GM19452 (cell line): ENCODE measurements around the gene SLC22A4.

Experiments used
- ATAC-seq: cut with Tn5 transposase; IDR thresholded peaks from one replicate; pipeline ENCODE4 v1.9.1; 2021; ENCODE audit not compliant: unreplicated experiment

The SLC22A4 gene

DNA sequence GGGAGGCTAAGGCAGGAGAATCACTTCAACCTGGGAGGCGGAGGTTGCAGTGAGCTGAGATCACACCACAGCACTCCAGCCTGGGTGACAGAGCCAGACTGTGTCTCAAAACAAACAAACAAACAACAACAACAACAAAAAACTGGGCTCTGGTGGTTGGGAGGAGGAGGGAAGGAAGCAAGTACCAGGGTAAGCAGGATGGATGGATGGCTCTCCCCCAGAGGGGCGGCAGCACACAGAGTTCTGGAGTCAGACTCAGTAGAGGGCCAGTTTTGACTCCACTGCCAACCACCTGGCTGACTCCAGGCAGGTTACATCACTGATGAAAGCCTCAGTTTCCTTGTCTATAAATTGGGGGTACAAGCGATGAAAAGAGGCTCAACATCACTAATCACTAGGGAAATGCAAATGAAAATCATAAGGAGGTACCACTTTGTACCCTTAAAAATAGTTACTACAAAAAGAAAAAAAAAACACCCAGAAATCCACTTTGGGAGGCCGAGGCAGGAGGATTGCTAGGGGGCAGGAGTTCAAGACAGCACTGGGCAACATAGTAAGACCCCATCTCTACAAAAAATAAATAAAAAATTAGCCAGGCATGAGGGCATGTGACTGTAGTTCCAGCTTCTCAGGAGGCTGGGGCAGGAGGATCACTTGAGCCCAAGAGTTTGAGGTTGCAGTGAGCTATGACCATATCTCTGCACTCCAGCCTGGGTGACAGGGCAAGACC lies 3.2 kb downstream of the SLC22A4 start:
- no peak for ATAC-seq

DNA sequence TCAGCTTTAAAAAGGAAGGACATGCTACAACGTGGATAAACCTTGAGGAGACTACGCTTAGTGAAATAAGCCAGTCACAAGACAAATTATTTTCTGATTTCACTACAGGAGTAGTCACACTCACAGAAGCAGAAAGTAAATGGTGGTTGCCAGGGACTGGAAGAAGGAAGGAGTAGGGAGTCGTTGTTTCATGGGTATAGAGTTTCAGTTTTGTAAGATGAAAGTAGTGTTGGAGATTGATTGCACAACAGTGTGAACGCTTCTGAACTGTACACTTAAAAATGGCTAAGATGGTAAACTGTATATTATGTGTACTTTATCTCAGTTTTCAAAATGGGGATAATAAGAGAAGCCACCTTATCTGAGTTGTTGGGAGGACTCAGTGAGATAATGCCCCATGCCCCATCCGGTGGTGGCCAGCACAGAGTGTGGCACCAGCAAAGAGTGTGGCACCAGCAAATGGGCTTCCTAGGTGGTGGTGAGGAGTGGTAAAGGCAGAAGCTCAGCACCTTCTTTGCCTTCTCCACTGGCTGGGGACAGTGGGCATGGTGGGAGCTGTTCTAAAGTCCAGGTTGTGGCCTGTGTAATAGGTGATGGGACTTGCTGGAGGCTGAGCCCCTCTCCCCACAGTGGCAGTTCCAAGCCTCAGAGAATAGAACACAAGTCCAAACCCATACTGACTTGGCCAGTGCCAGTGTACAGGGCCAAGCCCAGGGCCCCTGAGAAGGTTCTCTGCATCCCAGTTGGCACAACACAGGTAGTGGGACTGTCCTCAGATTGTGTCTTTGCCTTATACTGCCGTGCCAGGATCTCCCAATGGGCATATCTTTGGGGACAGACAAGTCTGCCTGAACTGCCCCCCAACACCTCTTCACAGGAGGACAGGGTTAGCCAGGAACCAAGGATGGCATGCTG lies 4.4 kb downstream of the SLC22A4 start:
- no peak for ATAC-seq

DNA sequence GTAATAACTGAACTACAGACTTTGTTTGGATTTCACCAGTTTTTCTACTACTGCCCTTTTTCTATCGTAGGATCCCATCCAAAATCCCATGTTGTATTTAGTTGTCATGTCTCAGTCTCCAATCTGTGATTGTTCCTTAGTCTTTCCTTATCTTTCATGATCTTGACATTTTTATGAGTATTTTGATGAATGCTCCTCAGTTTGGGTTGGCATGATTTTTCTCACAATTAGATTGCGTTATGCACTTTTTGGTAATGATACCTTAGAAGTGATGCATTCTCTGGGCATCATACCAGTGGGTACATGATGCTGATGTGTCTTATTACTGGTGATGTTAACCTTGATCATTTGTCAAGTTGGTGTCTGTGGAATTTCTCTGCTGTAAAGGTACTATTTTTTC lies 5.7 kb downstream of the SLC22A4 start:
- no peak for ATAC-seq

DNA sequence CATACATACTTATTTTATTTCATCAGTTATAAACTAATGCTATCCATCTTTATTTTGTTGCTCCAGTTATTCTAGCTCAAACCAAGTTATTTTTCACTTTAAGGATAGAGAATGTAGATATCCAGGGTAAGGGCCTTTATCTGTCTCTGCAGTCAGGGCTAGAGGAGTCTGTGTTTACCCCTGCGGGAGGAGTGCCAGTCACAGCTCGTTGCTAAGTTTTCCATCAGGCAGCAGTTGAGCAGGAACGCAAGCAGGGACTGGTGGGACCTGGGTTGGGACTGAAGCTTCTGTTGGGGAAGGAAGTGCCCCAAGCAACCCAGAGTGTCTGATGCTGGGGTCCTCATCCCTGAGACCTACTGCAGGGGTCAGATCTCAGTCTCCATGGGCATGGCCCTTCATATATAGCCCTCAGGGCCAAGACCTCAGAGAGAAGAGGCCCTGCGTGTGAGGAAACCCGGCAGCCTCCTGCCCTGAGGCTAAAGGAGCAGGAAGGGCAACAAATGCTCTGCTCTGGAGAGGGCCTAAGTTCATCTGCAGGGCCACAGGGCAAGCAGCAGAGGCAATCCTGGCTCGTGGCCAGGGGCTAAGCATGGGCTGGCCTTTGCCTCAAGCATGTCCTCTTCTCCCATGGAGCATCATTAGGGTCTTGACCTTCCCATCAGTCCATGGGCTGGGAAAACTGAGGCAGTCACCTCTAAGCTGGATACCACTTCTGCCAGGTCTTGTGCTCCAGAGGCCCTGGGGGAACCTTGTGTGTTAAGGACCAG lies 6.6 kb downstream of the SLC22A4 start:
- ATAC-seq, result no peak

DNA sequence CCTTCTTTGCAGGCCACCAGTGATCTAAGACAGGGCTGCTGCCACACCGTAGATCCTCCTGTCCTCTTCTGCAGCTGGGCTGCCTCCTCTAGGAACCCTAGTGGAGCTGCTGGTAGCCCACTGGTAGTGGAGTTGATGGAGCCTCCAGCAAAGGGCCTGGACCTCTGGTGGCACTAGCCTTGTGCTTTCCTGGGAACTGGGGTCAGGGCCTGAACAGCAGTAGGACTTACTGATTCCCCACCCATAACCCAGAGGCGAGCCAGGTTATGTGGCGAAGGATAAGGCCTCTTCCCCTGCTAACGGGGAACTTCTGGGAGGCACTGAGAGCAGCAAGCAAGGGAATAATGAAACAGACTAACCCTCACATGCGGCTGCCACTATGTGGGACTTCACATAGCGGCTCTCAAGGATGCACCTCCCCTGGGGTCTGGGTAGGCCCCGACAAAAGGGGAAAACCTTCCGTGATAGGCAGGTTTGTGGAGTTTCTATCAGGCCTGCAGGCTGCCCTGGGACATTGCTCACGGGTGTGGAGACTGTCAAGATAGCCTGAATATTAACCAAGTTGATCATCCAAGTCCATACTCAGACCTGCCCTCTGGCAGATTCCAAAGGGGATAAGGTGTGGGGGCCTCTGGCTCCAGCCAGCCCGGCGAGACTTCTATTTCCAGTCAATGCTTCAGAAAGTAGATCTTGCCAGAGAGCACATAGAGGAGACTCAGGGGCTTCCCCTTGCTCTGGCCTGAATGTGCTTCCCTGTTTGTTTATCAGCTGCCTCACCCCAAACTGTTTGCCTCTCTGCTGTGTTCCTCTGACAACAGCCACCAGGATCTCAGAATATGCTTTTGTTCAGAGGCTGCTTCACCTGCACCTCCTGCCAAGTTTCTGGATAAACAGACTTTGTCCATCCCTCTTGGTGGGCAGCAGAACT lies 7.4 kb downstream of the SLC22A4 start:
- no peak for ATAC-seq

DNA sequence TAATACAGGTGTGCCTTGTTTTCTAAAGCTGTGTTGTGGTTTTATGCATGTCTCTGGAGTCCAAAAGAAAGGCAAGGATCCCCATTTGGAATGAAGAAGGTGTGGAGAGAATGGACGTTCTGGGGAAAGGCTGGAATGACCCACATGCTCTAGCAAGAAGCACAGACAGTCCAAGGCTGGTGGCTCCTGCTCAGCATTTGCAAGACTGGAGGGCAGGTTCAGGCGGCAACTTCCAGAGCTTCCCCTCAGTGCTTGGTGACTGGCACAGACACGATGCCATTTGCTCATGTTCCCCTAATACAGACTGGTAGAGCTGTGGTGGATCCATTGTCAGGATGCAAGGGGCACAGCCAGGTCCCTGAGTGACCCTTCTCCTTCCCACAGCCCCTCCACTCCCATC lies 8.2 kb downstream of the SLC22A4 start:
- no peak for ATAC-seq

DNA sequence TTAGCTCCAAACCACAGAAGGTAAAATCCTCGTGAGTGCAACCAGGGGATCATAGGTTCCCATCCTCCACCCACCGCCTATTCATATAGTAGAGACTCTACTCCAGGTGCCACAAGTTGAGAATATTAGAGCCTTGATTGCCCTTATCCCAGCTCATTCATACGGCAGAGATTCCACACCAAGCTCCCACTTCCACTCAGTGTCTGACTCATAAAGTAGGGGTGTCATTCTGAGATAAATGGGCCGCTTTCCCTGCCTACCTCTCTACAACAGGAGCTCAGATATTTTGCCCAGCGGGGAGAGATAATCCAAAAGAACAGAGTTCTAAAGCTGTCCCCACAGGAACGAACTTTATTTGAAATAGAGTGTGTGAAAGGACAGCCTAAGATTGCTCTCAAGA lies 9.4 kb downstream of the SLC22A4 start:
- no peak for ATAC-seq

DNA sequence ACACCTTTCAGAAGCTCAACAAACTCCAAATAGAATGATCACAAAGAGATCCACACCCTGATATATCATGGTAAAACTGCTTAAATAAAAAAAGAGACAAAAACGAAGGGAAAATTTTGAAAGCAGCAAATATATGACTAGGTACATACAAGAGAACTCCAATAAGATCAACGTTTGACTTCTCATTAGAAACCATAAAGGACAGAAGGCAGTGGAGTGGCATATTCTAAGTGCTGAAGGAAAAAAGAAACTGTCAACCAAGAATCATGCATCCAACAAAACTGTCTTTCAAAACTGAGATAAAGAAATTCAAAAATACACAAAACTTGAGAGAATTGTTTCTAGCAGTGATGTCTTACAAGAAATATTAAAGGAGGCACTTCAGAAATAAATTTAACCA lies 11.2 kb downstream of the SLC22A4 start:
- no peak for ATAC-seq

DNA sequence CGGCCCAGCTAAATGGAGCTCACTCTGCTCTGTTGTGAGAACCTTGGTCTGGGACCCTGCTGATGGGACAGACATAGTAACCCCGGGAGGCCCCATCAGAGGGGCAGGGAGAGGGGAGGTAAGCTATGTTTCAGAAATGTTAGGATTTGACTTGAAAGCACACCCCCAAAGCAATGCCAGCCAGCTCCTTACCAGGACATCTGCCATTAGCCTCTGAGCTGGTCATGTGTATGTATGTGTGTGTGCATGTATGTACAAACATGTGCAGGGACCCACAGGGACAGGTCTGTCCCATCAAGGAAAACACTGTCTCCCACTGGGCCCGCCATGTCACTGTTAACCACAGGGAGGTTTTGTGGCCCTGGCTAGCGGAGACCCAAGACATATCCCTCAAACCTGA lies 14.5 kb downstream of the SLC22A4 start:
- ATAC-seq, result no peak

DNA sequence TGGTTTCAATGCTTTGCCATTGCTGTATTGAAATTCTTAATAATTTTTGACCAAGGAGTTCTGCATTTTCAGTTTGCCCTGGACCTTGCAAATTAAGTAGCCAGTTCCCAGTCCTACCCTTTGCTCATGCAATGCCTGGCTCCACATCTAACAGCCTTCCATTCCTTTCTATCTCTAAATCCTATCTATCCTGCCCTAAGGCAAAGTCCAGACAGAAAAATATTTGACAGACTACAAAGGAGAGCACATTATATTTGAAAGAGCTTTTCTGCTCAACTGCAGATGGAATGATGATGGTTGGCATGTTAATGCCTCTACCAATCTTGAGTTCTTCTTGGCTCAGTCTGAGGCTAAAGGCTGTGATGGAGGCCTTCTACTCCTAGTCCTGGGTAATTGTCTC lies 15.5 kb downstream of the SLC22A4 start:
- no peak for ATAC-seq

DNA sequence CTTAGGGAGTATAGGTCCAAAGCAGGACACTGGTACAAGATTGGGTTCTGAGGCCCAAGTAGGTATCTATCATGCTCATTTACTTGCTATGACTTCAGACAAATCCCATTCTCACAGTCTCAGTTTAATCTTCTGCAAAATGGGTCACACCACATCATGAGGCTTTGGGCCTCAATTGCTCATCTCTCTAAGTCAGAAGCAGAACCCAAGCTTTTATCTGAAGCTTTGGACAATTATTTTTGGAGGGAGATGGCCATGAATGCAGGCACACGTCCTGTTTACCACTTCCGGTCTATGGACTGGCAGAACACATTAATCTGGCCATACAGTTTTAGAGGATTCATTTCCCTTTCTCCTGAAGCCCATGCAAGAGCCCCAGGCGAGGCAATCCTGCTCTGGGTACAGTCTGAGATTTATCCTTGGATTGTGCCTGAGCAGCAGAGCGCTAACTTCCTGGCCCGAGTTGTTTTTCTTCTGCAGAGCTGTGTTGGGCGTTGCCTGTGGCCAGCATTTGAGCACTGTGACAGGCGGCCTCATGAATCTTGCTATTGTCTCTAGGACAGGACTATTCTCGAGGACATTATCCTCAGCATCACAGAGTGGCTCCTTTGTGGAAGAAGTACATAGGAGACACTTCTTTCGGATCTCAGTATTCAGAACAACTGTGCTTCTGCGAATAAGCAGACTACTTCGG lies 16.1 kb downstream of the SLC22A4 start:
- ATAC-seq, result no peak

DNA sequence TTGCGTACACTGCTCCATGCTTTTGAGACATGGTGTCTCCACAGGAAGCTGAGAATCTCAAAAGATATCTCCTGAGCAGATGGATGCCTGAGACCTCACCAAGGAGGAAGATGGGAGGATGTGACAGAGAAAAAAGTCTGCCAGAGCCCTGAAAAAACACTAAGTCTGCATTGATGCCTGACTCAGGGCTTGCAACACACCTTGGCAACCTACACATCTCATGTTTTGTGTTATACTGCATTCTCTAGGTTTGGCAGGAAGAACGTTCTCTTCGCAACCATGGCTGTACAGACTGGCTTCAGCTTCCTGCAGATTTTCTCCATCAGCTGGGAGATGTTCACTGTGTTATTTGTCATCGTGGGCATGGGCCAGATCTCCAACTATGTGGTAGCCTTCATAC lies 19.2 kb downstream of the SLC22A4 start:
- no peak for ATAC-seq

DNA sequence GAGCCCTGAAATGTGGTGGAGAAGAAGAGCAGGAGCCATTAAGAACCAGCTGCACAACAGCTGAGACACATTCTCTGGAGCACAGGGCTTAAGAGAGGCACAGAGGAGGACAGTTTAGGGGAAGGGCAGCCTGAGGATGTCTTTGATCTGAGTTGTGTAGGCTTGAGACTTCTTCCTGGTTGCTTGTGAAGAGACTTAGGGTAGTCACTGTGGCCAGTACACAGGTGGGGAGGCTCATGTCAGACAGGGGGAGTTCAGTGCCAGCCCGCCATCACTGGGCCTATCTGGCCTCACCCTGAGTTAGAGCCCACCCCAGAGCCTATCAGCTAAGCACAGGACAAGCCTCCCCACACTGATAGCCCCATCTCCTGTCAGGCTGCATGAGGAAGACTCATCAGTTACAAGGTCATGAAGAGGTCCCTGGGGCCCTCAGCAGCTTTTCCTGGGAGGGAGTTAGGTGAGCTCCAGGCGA lies 19.8 kb downstream of the SLC22A4 start:
- ATAC-seq, result no peak

DNA sequence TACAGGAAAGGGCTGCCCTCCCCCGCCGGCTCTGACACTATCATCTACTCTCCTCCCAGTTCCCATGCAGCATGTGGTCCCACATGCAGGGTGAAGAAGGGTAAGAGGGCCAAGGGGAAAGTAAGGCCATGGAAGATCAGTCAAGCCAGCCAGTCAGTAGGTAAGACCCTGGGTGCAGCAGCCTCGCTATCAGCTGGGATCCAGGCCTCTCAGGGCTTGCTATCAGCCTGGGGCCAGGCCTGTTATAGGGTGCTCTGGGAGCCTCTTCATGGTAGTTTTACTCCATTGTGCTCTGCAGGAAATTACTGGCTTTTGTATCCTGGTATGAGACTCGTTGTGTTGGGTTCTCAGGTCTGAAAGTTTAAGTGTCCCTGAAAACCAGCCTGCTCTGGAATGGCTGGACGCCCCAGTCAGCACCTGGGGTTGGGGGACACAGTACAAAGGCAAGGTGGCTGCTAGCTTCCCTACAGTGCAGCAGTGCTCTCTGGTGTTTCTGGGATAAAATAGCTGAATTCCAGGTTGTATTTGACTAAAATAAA lies 21.4 kb downstream of the SLC22A4 start:
- ATAC-seq, result no peak

DNA sequence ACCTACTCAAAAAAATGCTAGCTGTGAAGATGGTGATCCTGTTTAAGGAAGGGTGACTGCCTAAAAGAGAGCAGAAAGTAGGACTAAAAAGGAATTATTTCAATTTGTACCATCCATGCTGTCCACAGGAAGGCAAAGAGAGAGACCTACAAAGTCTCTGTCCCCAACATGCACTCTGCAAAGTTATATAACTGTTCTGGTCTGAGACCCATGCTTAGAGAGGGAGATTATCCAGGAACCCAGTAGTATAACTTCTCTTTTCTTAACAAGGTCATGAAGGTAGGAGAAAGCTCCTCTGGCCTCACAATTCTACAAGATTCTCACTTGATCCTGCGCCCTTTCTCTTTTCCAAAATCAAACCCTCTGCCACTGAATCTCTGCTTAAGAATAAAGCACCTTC lies 25.8 kb downstream of the SLC22A4 start:
- no peak for ATAC-seq

DNA sequence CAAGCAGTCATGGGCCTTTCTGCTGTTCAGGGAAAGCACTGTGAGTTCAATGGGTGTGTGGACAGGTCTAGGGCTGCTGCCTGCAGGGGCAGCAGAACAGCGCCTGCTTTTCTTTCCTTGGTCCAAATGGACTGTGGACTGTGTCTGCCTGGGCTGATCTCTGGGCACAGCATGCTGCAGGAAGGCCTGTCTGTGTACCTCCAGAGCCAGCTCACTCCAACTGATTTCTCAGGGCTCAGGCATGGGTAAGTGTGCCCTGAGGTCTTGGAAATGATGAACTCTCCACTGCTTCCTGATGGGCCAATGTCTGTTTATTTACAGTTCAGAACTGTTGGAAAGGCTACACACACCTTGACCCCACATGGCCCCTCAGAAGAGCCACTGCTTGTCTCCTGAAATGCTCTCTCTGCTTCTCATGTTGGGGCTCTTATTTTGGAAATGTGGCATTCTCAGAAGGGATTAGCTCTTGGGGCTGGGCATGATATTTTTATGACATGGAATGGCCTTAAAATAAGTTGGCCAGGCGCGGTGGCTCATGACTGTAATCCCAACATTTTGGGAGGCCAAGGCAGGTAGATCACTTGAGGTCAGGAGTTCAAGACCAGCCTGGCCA lies 27.0 kb downstream of the SLC22A4 start:
- no peak for ATAC-seq

DNA sequence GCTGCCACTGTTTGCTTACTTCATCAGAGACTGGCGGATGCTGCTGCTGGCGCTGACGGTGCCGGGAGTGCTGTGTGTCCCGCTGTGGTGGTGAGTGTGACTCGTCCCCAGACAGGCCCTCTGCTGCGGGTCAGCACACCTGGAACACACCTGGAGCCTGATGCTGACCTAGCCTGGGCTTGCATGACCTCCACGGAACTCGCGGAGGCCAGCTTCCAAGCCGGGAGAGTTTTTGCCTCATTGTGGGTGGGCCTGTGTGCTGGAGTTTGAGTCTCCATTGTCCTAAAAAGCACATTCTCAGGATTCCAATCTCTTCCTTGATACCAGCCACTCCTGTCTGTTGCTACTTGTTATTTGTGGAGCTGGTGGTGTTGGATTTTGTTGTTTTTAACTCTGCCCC lies 28.1 kb downstream of the SLC22A4 start:
- ATAC-seq, result no peak

DNA sequence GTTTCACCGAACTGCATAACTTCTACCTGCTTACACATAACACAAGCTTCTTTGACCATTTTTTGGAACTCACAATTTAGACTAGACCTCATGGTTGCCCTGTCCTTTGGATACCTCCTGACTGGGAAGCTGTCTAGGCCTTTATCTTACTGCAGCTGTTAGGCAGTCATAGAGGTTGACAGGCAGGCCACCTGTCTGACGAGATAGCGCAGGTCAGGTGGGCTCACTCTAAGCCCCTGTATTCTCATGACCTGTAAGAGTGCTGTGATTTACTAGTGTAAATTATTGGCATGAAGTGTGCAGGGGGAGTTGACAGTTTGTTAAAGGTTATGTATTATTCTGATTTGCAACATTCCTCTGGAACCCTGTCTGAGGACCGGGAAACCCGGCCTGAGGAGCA lies 29.0 kb downstream of the SLC22A4 start:
- ATAC-seq, result no peak

DNA sequence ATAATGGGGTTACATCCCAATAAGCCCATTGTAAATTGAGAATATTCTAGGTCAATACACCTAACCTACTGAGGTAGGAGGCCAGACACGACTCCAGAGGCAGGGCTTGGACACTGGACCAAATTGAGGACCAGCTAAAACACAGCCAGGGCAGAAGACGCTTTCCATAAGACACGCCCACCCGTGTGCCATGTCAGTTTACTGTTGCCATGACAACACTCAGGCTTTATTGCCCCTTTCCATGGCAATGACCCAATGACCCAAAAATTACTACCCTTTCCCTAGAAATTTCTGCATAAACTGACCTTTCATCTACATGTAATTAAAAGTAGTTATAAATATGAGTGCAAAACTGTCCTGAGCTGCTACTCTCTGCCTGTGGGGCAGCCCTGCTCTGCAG lies 31.5 kb downstream of the SLC22A4 start:
- ATAC-seq, result no peak
